ENCODE results near the gene ZNF320.

DNA sequence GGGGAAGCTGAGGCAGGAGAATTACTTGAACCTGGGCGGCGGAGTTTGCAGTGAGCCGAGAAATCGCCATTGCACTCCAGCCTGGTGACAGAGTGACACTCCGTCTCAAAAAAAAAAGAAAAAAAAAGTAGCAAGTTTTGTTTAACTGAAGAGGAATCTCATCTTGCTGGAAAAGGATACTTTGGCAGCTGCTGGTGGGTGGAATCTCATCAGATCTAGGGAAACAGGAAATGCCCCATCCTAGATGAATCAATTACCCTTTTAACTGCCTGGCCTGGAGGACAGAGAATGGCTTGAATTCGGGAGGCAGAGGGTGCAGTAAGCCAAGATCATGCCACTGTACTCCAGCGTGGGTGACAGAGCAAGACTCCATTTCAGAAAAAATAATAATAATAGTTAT lies 8.4 kb downstream of the ZNF320 start:
- TF ChIP-seq, protein P1, sequence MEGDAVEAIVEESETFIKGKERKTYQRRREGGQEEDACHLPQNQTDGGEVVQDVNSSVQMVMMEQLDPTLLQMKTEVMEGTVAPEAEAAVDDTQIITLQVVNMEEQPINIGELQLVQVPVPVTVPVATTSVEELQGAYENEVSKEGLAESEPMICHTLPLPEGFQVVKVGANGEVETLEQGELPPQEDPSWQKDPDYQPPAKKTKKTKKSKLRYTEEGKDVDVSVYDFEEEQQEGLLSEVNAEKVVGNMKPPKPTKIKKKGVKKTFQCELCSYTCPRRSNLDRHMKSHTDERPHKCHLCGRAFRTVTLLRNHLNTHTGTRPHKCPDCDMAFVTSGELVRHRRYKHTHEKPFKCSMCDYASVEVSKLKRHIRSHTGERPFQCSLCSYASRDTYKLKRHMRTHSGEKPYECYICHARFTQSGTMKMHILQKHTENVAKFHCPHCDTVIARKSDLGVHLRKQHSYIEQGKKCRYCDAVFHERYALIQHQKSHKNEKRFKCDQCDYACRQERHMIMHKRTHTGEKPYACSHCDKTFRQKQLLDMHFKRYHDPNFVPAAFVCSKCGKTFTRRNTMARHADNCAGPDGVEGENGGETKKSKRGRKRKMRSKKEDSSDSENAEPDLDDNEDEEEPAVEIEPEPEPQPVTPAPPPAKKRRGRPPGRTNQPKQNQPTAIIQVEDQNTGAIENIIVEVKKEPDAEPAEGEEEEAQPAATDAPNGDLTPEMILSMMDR (conservative IDR thresholded peaks at IDR 0.05; ENCODE audit: low read depth, low read length) = no peak
- TF ChIP-seq EZH2 (IDR thresholded peaks at IDR 0.05; ENCODE audit: borderline replicate concordance, low read depth, low read length, poor library complexity, severe bottlenecking) = no peak

Measured in A673 (cell line).